ACC112 (cell line): Measurements from ENCODE around the gene RBM4B.

Experiments
- H2AFZ ChIP-seq: fragments of 200-600 bp; sonication (generic); one replicate; pipeline ENCODE4 v1.6.0; 2017; ENCODE audit warnings: antibody characterized with exemption, low read length; ENCODE audit not compliant: unreplicated experiment
- H3K27ac ChIP-seq: fragments of 200-600 bp; sonication (generic); 2 replicates; pipeline ENCODE4 v1.5.1; 2014; ENCODE audit warnings: low read depth, mild to moderate bottlenecking, antibody characterized with exemption, low read length, moderate library complexity
- H3K27me3 ChIP-seq: fragments of 200-600 bp; sonication (generic); 2 replicates; pipeline ENCODE4 v1.6.1; 2014; ENCODE audit warnings: mild to moderate bottlenecking, antibody characterized with exemption, low read length, moderate library complexity, mixed read lengths; ENCODE audit not compliant: insufficient read depth
- H3K36me3 ChIP-seq: fragments of 200-600 bp; sonication (generic); 2 replicates; pipeline ENCODE4 v1.6.1; 2016; ENCODE audit warnings: mild to moderate bottlenecking, antibody characterized with exemption, low read length, moderate library complexity, mixed read lengths; ENCODE audit not compliant: insufficient read depth
- H3K4me1 ChIP-seq: fragments of 200-600 bp; sonication (generic); one replicate; pipeline ENCODE4 v1.6.1; 2016; ENCODE audit warnings: low read length, mixed read lengths; ENCODE audit not compliant: insufficient read depth, unreplicated experiment, control insufficient read depth
- H3K4me3 ChIP-seq: fragments of 200-600 bp; sonication (generic); 2 replicates; pipeline ENCODE4 v1.5.1; 2014; ENCODE audit warnings: mild to moderate bottlenecking, low read depth, low read length
- H3K79me2 ChIP-seq: fragments of 200-600 bp; sonication (generic); one replicate; pipeline ENCODE4 v1.6.0; 2016; ENCODE audit warnings: low read length; ENCODE audit not compliant: control insufficient read depth, unreplicated experiment, insufficient read depth

The RBM4B gene

DNA sequence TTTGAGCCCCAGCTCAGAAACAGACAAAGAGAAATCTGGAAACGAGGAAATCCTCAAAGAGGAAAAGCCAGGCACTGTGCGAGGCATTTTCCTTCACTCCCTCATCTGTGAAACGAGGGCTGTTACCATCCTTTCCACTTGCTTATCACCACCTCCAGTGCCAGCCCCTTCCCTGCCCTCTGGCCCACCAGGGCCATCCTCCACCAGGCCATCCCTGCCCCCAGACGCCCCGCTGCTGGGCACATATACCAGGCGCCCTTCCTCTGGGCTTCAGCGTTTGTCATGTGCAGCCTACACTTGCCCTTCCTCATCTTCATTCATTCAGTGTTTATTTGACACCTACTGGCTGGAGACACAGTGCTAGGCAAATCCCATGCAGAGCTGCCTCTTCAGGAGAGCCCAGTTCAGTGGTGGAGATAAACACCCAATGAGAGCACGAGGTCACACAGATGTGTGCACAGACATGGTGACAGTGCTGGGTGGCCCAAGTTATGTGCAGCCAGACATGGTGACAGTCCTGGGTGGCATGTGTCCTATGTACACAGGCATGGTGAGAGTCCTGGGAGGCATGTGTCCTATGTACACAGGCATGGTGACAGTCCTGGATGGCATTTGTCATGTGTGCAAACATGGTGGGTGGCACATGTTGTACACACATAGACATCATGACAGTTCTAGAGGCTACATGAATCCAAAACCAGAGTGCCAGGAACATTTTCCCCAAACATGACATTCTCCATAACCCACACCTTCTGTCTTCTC, 41.6 kb upstream of the RBM4B start:
- H3K27me3 ChIP-seq = 0 out of 2 replicates have a peak, but pooled peaks cover under 1% of the 10 kb centered on the region
- H2AFZ ChIP-seq = no peak overlapping the region
- H3K79me2 ChIP-seq = no peaks in the 10 kb centered on the region
- no peaks in the 10 kb centered on the region for H3K4me1 ChIP-seq
- H3K4me3 ChIP-seq = no peak overlapping the region
- H3K36me3 ChIP-seq = no peaks in the 10 kb centered on the region
- no peak overlapping the region for H3K27ac ChIP-seq

DNA sequence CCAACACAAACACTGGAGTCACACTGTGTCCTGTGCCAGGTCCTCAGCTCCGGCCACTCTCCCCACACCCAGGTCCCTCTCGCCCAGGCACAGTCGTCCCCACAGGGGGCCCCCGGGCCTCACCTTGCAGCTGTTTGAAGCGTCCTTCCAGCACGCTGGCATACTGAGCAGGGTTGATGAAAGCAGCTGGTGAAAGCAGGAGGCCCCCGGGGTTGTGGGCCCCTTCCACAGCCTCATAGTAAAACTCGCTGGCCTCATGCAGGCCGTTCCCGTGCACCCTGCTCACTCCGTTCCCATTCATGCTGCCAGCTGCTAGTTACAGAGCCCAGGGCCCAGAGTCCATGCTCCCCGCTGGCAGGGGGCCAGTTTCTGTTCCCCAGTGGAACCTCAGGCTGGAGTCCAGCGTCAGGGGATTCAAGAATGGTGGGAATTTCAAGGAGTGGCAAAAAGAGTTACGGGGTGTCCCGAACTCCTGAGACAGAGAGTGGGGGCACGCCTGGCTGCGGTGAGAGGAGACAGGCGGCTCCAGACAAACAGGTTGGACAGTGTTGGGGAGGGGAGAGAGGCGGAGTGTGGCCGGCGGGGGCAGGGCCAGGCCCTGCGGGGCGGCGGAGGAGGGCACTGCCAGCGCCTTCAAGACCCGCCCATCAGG, 40.8 kb upstream of the RBM4B start:
- H3K4me1 ChIP-seq = no peaks in the 10 kb centered on the region
- H2AFZ ChIP-seq = no peak overlapping the region
- no peak overlapping the region for H3K27ac ChIP-seq
- H3K79me2 ChIP-seq = no peaks in the 10 kb centered on the region
- no peaks in the 10 kb centered on the region for H3K36me3 ChIP-seq
- H3K27me3 ChIP-seq = 0 out of 2 replicates have a peak, but pooled peaks cover 2% of the 10 kb centered on the region
- H3K4me3 ChIP-seq = no peak overlapping the region

DNA sequence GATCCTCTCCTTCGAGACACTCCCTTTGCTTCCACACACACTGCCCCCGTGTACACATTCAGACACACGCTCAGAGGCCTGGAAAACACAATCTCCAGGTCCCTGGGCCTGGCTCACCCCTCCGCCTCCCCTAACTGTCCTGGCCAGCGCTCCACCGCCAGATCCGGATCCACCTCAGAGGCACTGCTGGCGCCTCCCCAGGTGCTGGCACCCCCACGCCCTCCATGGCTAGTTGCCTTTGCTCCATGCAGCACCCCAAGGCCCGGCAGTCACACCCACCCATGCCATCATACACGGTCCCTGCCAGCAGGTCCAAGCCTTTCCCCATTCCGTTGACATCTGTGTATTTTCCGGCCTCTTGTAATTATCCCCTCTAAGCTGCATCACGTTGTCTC, 40.2 kb upstream of the RBM4B start:
- Histone ChIP-seq H3K27ac (no peak overlapping the region), H3K79me2 (no peaks in the 10 kb centered on the region), H3K27me3 (0 out of 2 replicates have a peak, but pooled peaks cover 2% of the 10 kb centered on the region), H3K4me3 (no peak overlapping the region), H3K36me3 (no peaks in the 10 kb centered on the region), H3K4me1 (no peaks in the 10 kb centered on the region), H2AFZ (no peak overlapping the region)

- Histone ChIP-seq H3K27ac (no peak overlapping the region), H3K4me3 (no peak overlapping the region), H3K27me3 (0 out of 2 replicates have a peak, but pooled peaks cover 2% of the 10 kb centered on the region), H3K79me2 (no peaks in the 10 kb centered on the region), H3K4me1 (no peaks in the 10 kb centered on the region), H2AFZ (no peak overlapping the region), H3K36me3 (no peaks in the 10 kb centered on the region)
Observed at GRCh38 chr11:66716996-66717395, 39.3 kb upstream of the RBM4B start.

GRCh38 chr11:66715346-66716085, 37.8 kb upstream of the RBM4B start:
- Histone ChIP-seq H2AFZ (no peak overlapping the region), H3K79me2 (no peaks in the 10 kb centered on the region), H3K4me3 (no peak overlapping the region), H3K36me3 (no peaks in the 10 kb centered on the region), H3K27me3 (0 out of 2 replicates have a peak, but pooled peaks cover 2% of the 10 kb centered on the region), H3K27ac (no peak overlapping the region), H3K4me1 (no peaks in the 10 kb centered on the region)

DNA sequence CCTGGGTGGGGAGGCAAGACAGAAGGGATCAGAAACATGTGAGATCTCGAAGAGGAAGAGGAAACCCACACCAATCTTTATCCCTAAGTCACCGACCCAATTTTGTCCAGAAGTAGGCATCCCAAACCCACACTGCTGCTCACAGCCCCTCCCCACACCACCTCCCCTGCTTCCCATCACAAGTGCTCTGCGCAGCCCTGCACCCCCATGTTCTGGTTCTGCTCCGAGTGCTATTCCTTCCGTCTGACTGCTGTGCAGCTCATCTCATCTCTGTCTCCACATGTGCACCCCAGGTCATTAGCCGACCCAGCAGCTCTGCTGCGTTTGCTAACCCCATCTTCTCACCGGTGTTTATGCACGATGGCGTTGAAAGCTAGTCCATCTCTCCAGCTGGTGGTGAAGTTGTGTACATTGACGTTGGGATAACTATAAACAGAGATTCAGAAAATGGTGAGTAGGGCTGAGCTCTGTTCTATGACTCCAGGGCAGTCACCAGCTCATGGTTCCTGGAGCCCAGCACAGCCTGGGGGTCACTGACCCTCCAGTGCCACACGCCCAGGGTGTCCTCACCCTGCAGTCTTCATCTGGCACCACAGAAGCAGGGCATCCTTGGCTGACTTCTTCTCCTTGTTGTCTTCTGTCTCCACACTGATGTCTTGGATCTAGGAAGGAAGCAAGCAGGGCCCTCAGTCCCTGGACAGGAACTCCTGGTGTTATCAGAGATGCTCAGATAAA, 36.2 kb upstream of the RBM4B start:
- Histone ChIP-seq H3K36me3 (no peaks in the 10 kb centered on the region), H2AFZ (no peak overlapping the region), H3K4me3 (no peak overlapping the region), H3K4me1 (no peaks in the 10 kb centered on the region), H3K27ac (no peak overlapping the region), H3K79me2 (no peaks in the 10 kb centered on the region), H3K27me3 (0 out of 2 replicates have a peak, but pooled peaks cover 2% of the 10 kb centered on the region)

DNA sequence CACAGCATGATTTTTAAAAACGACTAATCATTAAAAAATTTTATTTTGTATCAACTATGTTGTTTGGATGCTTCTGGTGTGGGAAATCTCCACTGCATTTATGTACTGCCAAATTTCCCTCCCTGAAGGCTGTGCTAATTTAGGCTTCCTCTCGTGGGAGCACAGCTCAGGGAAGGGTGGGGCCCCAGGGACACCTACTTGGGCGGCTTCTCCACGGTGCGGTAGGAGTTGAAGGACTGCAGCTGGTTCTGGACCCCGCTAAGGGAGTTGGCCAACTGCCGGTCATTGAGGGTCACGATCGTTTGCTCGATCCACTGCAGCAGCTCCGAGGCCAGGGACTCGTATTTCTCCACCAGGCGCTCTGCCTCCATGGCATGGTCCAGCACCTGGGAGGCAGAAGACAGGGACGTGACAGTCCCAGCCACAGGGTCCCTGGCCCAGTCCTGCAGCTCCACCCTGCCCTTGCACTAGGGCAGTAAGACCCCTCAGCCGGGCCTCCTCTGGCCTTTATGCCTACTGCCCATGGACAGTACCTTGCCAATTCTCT, 32.8 kb upstream of the RBM4B start:
- H3K27ac ChIP-seq = no peak overlapping the region
- H3K36me3 ChIP-seq = no peaks in the 10 kb centered on the region
- no peaks in the 10 kb centered on the region for H3K79me2 ChIP-seq
- H3K27me3 ChIP-seq = 0 out of 2 replicates have a peak, but pooled peaks cover 2% of the 10 kb centered on the region
- no peak overlapping the region for H2AFZ ChIP-seq
- H3K4me1 ChIP-seq = no peaks in the 10 kb centered on the region
- H3K4me3 ChIP-seq = no peak overlapping the region

DNA sequence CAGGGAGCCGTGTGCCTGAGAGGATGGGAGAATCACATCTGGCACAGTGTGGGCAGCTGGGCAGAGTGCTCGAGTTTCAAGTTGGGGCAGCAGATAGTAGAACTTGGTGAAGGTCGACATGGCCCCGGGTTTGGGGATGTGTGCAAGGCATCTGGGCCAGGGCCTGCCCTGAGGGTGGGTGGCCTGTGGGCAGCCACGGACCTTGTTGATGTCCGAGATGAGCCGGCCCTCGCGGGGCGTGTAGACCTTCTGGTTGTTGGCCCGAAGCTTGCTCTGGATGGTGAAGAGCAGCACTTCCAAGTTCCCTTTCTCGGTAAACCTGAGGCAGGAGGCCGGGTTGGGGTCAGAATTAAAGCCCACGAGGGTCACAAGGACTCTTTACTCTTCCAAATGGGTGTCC, 31.0 kb upstream of the RBM4B start:
- Histone ChIP-seq H3K36me3 (no peaks in the 10 kb centered on the region), H3K27ac (no peak overlapping the region), H3K4me1 (no peaks in the 10 kb centered on the region), H3K27me3 (no peaks in the 10 kb centered on the region), H3K79me2 (no peaks in the 10 kb centered on the region), H2AFZ (no peak overlapping the region), H3K4me3 (no peak overlapping the region)

- no peaks in the 10 kb centered on the region for H3K36me3 ChIP-seq
- no peak overlapping the region for H3K4me3 ChIP-seq
- H2AFZ ChIP-seq = no peak overlapping the region
- no peaks in the 10 kb centered on the region for H3K79me2 ChIP-seq
- no peak overlapping the region for H3K27ac ChIP-seq
- no peaks in the 10 kb centered on the region for H3K27me3 ChIP-seq
- H3K4me1 ChIP-seq = no peaks in the 10 kb centered on the region
Observed at GRCh38 chr11:66708094-66708493, 30.4 kb upstream of the RBM4B start.

GRCh38 chr11:66707486-66707885, 29.8 kb upstream of the RBM4B start:
- Histone ChIP-seq H3K79me2 (no peaks in the 10 kb centered on the region), H3K36me3 (no peaks in the 10 kb centered on the region), H3K4me3 (no peak overlapping the region), H3K27ac (no peak overlapping the region), H3K27me3 (no peaks in the 10 kb centered on the region), H2AFZ (no peak overlapping the region), H3K4me1 (no peaks in the 10 kb centered on the region)
